Lower lobe of right lung (tissue), 2 donors: ENCODE results near the gene ADGRL3. TPM values are rescaled to one million over a fixed set of nuclear protein-coding genes. Genes with fewer than 3 reads are reported as not detected.

Source experiments
- ATAC-seq, 2 donors: fragments of 200-7000 bp; cut with Tn5 transposase; one replicate each; pipeline ENCODE4 v1.9.1; 2020 to 2022; ENCODE audit warnings: mild to moderate bottlenecking in 2 of 2, moderate library complexity in 2 of 2
- DNase-seq: peaks from one replicate; pipeline ENCODE4 v3.0.0-alpha.2; 2020
- H3K27ac ChIP-seq: fragments of 200-600 bp; one replicate; pipeline ENCODE4 v1.8.0; 2022
- H3K27me3 ChIP-seq: fragments of 200-600 bp; one replicate; pipeline ENCODE4 v1.8.0; 2022; ENCODE audit warnings: low read depth
- H3K36me3 ChIP-seq: fragments of 200-600 bp; one replicate; pipeline ENCODE4 v1.8.0; 2022; ENCODE audit warnings: mild to moderate bottlenecking
- H3K4me1 ChIP-seq: fragments of 200-600 bp; one replicate; pipeline ENCODE4 v1.8.0; 2022
- H3K4me3 ChIP-seq: fragments of 200-600 bp; one replicate; pipeline ENCODE4 v1.8.0; 2022; ENCODE audit warnings: mild to moderate bottlenecking
- H3K9me3 ChIP-seq: fragments of 200-600 bp; one replicate; pipeline ENCODE4 v1.8.0; 2022
- CTCF ChIP-seq: fragments of 200-600 bp; IDR thresholded peaks from one replicate; pipeline ENCODE4 v1.8.0; 2022; ENCODE audit warnings: antibody characterized with exemption, mild to moderate bottlenecking
- intact Hi-C: fragments of 100-400 bp; cut with DNase I; formaldehyde crosslinking; loops from one replicate; pipeline ENCODE4 v1.11.0; 2022
- total RNA-seq: library from RNA; stranded (reverse); fragmentation: NEBNext Ultra II Directional; extraction: Animal tissue kit (Norgen Biotek cat#: 25700); gene quantifications from one replicate; pipeline ENCODE4 v1.2.1, GENCODE V29; 2021
- donor health status: DM: no; HTN: yes; CAD: no; lungs with severe emphysema.

The ADGRL3 gene
- total RNA-seq, 1 donor from 2014 or later, result 6.0 TPM

GRCh38 chr4:61716426-61716825 is 516.3 kb downstream of the ADGRL3 start:
- H3K4me1 ChIP-seq, result no peaks in the 10 kb centered on the region
- ATAC-seq (no peak), DNase-seq (no peak)
- no peak overlapping the region for H3K4me3 ChIP-seq
- no peaks in the 10 kb centered on the region for H3K9me3 ChIP-seq
- intact Hi-C loops, result no loop called here
- H3K36me3 ChIP-seq, result no peaks in the 10 kb centered on the region
- no peak overlapping the region for H3K27ac ChIP-seq
- TF ChIP-seq CTCF, result no peak
- no peaks in the 10 kb centered on the region for H3K27me3 ChIP-seq

GRCh38 chr4:61723492-61723891 is 523.4 kb downstream of the ADGRL3 start:
- no peaks in the 10 kb centered on the region for H3K27me3 ChIP-seq
- no peak overlapping the region for H3K27ac ChIP-seq
- DNase-seq (no peak), ATAC-seq (no peak)
- intact Hi-C loops, result no loop called here
- H3K4me1 ChIP-seq, result no peaks in the 10 kb centered on the region
- no peak for TF ChIP-seq CTCF
- H3K9me3 ChIP-seq, result no peaks in the 10 kb centered on the region
- no peak overlapping the region for H3K4me3 ChIP-seq
- H3K36me3 ChIP-seq, result no peaks in the 10 kb centered on the region

GRCh38 chr4:61727286-61727685 is 527.2 kb downstream of the ADGRL3 start:
- DNase-seq, result no peak
- intact Hi-C loops, result no loop called here
- Histone ChIP-seq H3K4me1 (no peaks in the 10 kb centered on the region), H3K36me3 (no peaks in the 10 kb centered on the region), H3K9me3 (no peaks in the 10 kb centered on the region), H3K4me3 (no peak overlapping the region), H3K27me3 (no peaks in the 10 kb centered on the region), H3K27ac (no peak overlapping the region)
- no peak for TF ChIP-seq CTCF
- ATAC-seq, result no peak

GRCh38 chr4:61734409-61734808 is 534.3 kb downstream of the ADGRL3 start:
- H3K27me3 ChIP-seq, result no peaks in the 10 kb centered on the region
- H3K9me3 ChIP-seq, result no peaks in the 10 kb centered on the region
- intact Hi-C loops, result no loop called here
- DNase-seq (no peak), ATAC-seq (no peak)
- no peak overlapping the region for H3K4me3 ChIP-seq
- no peaks in the 10 kb centered on the region for H3K4me1 ChIP-seq
- no peaks in the 10 kb centered on the region for H3K36me3 ChIP-seq
- no peak overlapping the region for H3K27ac ChIP-seq
- TF ChIP-seq CTCF, result no peak

- Histone ChIP-seq H3K4me3 (no peak overlapping the region), H3K27me3 (no peaks in the 10 kb centered on the region), H3K9me3 (no peaks in the 10 kb centered on the region), H3K4me1 (no peaks in the 10 kb centered on the region), H3K36me3 (no peaks in the 10 kb centered on the region), H3K27ac (no peak overlapping the region)
- intact Hi-C loops, result no loop called here
- no peak for TF ChIP-seq CTCF
- no peak for ATAC-seq
- DNase-seq, result no peak
Observed at GRCh38 chr4:61739887-61740286, 539.8 kb downstream of the ADGRL3 start.

- TF ChIP-seq CTCF, result no peak
- no peak for DNase-seq
- intact Hi-C loops, result no loop called here
Observed at GRCh38 chr4:61740886-61741285, 540.8 kb downstream of the ADGRL3 start.

More at GRCh38 chr4:61740886-61741285, 540.8 kb downstream of the ADGRL3 start:
- Histone ChIP-seq H3K27me3 (no peaks in the 10 kb centered on the region), H3K4me3 (no peak overlapping the region), H3K36me3 (no peaks in the 10 kb centered on the region), H3K27ac (no peak overlapping the region), H3K9me3 (no peaks in the 10 kb centered on the region), H3K4me1 (no peaks in the 10 kb centered on the region)
- ATAC-seq, result no peak
